A549 (cell line): ENCODE measurements around the gene SCUBE1. TPM values are rescaled to one million over a fixed set of nuclear protein-coding genes. Genes with fewer than 3 reads are reported as not detected.

Source experiments
- ATAC-seq, 2 experiments: fragments of 200-7000 bp in 1 of 2; fragments of >200 bp in 1 of 2; cut with Nextera tagmentation in 1 of 2; cut with Tn5 transposase in 1 of 2; 3 replicates each; pipeline versions ENCODE4 v1.8.0 to v1.9.1; 2018 to 2020; ENCODE audit warnings: mild to moderate bottlenecking in 1 of 2, moderate library complexity in 1 of 2
- CTCF ChIA-PET: fragments of 300-600 bp; sonication (Branson Sonifier 250); formaldehyde crosslinking; extraction: SDS; loops from one replicate; lab custom pipeline; 2021; ENCODE audit warnings: antibody characterized with exemption, inconsistent platforms; lab: Yijun Ruan, JAX
- POLR2A ChIA-PET: fragments of 350-600 bp; formaldehyde crosslinking; extraction: SDS; loops from one replicate; lab custom pipeline; 2021; ENCODE audit warnings: antibody characterized with exemption, inconsistent platforms; lab: Yijun Ruan, JAX
- DNase-seq, 2 experiments: peaks; one replicate each; pipeline versions ENCODE4 v3.0.0 to v3.0.0-alpha.2; 2011 to 2016; ENCODE audit warnings: low read depth in 1 of 2, low spot score in 1 of 2
- FAIRE-seq: peaks from 2 replicates; lab custom pipeline; 2011; peaks lifted over from hg19 to GRCh38; lab: Jason Lieb, UNC
- H3K27ac ChIP-seq, 2 experiments: fragments of >200 bp; sonication (Bioruptor Twin); formaldehyde crosslinking; 3 replicates each; pipeline ENCODE4 v1.5.1; 2016 to 2017
- H3K4me1 ChIP-seq: fragments of >200 bp; sonication (Bioruptor Twin); formaldehyde crosslinking; 3 replicates; pipeline ENCODE4 v1.6.1; 2016
- H3K4me2 ChIP-seq: fragments of >200 bp; sonication (Bioruptor Twin); formaldehyde crosslinking; 3 replicates; pipeline ENCODE4 v1.6.1; 2016
- H3K4me3 ChIP-seq: fragments of >200 bp; sonication (Bioruptor Twin); formaldehyde crosslinking; 3 replicates; pipeline ENCODE4 v1.5.1; 2016
- H3K9me3 ChIP-seq: fragments of >200 bp; sonication (Bioruptor Twin); formaldehyde crosslinking; 3 replicates; pipeline ENCODE4 v1.6.1; 2016
- BCL3 ChIP-seq: fragments of >200 bp; sonication (Bioruptor Twin); formaldehyde crosslinking; IDR thresholded peaks from 3 replicates; pipeline ENCODE4 v1.6.1; 2016
- CBX8 ChIP-seq: fragments of 200-600 bp; sonication (generic); IDR thresholded peaks from 2 replicates; pipeline ENCODE4 v1.6.1; 2016
- CEBPB ChIP-seq, 2 experiments: fragments of >200 bp in 1 of 2; sonication (Bioruptor Twin) in 1 of 2; formaldehyde crosslinking in 1 of 2; IDR thresholded peaks; 2 replicates each; pipeline ENCODE4 v1.6.1; 2012 to 2016
- ELK1 ChIP-seq: fragments of 150-350 bp; IDR thresholded peaks from 2 replicates; pipeline ENCODE4 v1.6.1; 2014; ENCODE audit warnings: low read depth, mild to moderate bottlenecking, low read length
- FOSB ChIP-seq: fragments of 250-450 bp; sonication (Bioruptor Pico); IDR thresholded peaks from 2 replicates; pipeline ENCODE4 v1.5.0; 2020; ENCODE audit warnings: mild to moderate bottlenecking, moderate library complexity
- HMGXB4 ChIP-seq: fragments of 250-450 bp; sonication (Bioruptor Pico); IDR thresholded peaks from 2 replicates; pipeline ENCODE4 v1.5.0; 2021; ENCODE audit warnings: mild to moderate bottlenecking, moderate library complexity, borderline replicate concordance
- HOXA7 ChIP-seq: fragments of 250-450 bp; sonication (Bioruptor Pico); IDR thresholded peaks from 2 replicates; pipeline ENCODE4 v1.5.0; 2020; ENCODE audit warnings: mild to moderate bottlenecking, moderate library complexity
- HOXB13 ChIP-seq: fragments of 250-450 bp; sonication (Bioruptor Pico); IDR thresholded peaks from 2 replicates; pipeline ENCODE4 v1.5.0; 2020; ENCODE audit warnings: low read depth, mild to moderate bottlenecking, moderate library complexity
- MAX ChIP-seq: IDR thresholded peaks from 2 replicates; pipeline ENCODE4 v1.6.1; 2012
- MAZ ChIP-seq: fragments of 150-350 bp; IDR thresholded peaks from 2 replicates; pipeline ENCODE4 v1.6.1; 2014; ENCODE audit warnings: antibody characterized with exemption, low read depth, low read length, borderline replicate concordance
- MYC ChIP-seq: IDR thresholded peaks from 2 replicates; pipeline ENCODE4 v1.6.1; 2012; ENCODE audit warnings: mild to moderate bottlenecking, inconsistent platforms, low read length, improper control_type of control experiment, borderline replicate concordance
- POLR2A ChIP-seq: IDR thresholded peaks from 2 replicates; pipeline ENCODE4 v1.6.1; 2012; ENCODE audit warnings: mild to moderate bottlenecking, low read length
- POLR2AphosphoS2 ChIP-seq: conservative IDR thresholded peaks from 2 replicates; pipeline ENCODE4 v1.6.1; 2012; ENCODE audit warnings: low read length, improper control_type of control experiment, inconsistent platforms
- RFX5 ChIP-seq: fragments of 450-650 bp; IDR thresholded peaks from 2 replicates; pipeline ENCODE4 v1.7.1; 2014; ENCODE audit warnings: antibody characterized with exemption, mild to moderate bottlenecking, moderate library complexity
- SREBF2 ChIP-seq: fragments of 450-650 bp; IDR thresholded peaks from 2 replicates; pipeline ENCODE4 v1.6.1; 2014; ENCODE audit warnings: mild to moderate bottlenecking, moderate library complexity
- USF2 ChIP-seq: fragments of 450-650 bp; IDR thresholded peaks from 2 replicates; pipeline ENCODE4 v1.6.1; 2014; ENCODE audit warnings: antibody characterized with exemption
- ZC3H11A ChIP-seq: fragments of 450-650 bp; IDR thresholded peaks from 2 replicates; pipeline ENCODE4 v1.6.1; 2014; ENCODE audit warnings: antibody characterized with exemption, mild to moderate bottlenecking
- WGBS: methylation state at CpG from one replicate; pipeline ENCODE4 v1.1.6; 2017; ENCODE audit errors: missing lambda C conversion rate; 5-methylcytosine and 5-hydroxymethylcytosine counted together
- polyA plus RNA-seq, 4 experiments: library from polyadenylated mRNA; depleted of rRNA in 3 of 4; stranded (reverse); fragments of >200 nt; fragmentation: RNase III in 1 of 4; extraction: RNeasy Plus Mini Kit Qiagen cat#74134 plus additional on column Dnase treatment in 1 of 4; gene quantifications; 2 replicates in 3 of 4; 3 replicates in 1 of 4; pipeline ENCODE4 v1.2.3, GENCODE V29; 2011 to 2017
- TF ChIP-seq, protein P1 (sequence below): fragments of >200 bp; sonication (Bioruptor Twin); formaldehyde crosslinking; IDR thresholded peaks from 3 replicates; pipeline ENCODE4 v1.5.1; 2016

SCUBE1 gene
- polyA plus RNA-seq, 2 of the 4 experiments (the other 2 are of a cell fraction): 0.01 to 0.12 TPM

DNA sequence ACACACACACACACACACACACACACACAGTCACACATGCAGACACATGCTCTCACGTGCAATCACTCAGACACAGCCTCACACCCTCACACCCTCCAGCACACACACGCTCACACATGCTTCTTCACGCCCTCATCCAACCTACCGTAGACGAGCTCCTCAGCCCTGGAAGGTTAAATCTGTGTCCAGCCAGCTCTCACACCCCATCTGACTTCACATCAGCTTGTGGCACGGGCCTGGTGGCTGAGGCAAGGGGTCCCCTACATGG lies 1.3 kb upstream of the SCUBE1 start:
- DNase-seq (no peak), FAIRE-seq (no peak), ATAC-seq (no peak)
- ChIA-PET POLR2A (no interaction called here), CTCF (interaction anchor here (1.1 to 4.5 kb wide), 2 partner anchors 70 to 113 kb away, joined by 4 to 84 read pairs; no protein-coding TSS in a partner anchor)
- Histone ChIP-seq H3K4me1 (peaks cover 11% of the 10 kb centered on the region), H3K4me3 (no peak overlapping the region), H3K27ac (no peak overlapping the region), H3K4me2 (no peak overlapping the region), H3K9me3 (no peaks in the 10 kb centered on the region)
- 92% methylated on average over 6 of the region's 6 CpGs for WGBS
- TF ChIP-seq RFX5 (no peak), ZC3H11A (no peak), MYC (no peak), MAX (no peak), ELK1 (no peak), HMGXB4 (CRISPR knock-in tag) (no peak), FOSB (CRISPR knock-in tag) (no peak)
- TF ChIP-seq, protein P1, sequence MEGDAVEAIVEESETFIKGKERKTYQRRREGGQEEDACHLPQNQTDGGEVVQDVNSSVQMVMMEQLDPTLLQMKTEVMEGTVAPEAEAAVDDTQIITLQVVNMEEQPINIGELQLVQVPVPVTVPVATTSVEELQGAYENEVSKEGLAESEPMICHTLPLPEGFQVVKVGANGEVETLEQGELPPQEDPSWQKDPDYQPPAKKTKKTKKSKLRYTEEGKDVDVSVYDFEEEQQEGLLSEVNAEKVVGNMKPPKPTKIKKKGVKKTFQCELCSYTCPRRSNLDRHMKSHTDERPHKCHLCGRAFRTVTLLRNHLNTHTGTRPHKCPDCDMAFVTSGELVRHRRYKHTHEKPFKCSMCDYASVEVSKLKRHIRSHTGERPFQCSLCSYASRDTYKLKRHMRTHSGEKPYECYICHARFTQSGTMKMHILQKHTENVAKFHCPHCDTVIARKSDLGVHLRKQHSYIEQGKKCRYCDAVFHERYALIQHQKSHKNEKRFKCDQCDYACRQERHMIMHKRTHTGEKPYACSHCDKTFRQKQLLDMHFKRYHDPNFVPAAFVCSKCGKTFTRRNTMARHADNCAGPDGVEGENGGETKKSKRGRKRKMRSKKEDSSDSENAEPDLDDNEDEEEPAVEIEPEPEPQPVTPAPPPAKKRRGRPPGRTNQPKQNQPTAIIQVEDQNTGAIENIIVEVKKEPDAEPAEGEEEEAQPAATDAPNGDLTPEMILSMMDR: no peak

- H3K4me3 ChIP-seq: peak overlapping the region; percentile 51
- POLR2A ChIA-PET: no interaction called here
- ATAC-seq: no peak
- peak overlapping the region; percentile 95 for H3K4me2 ChIP-seq
- TF ChIP-seq BCL3: no peak
- TF ChIP-seq POLR2AphosphoS2: no peak
- no peak for TF ChIP-seq POLR2A
- TF ChIP-seq HOXA7 (CRISPR knock-in tag): no peak
- TF ChIP-seq HOXB13 (CRISPR knock-in tag): no peak
- no peak for TF ChIP-seq USF2
- TF ChIP-seq MAZ: no peak
- no peak for TF ChIP-seq FOSB (CRISPR knock-in tag)
- no peak for TF ChIP-seq CEBPB (IDR thresholded peaks at IDR 0.05)
- no peak for TF ChIP-seq CBX8
- TF ChIP-seq, protein P1: no peak
- no peak for TF ChIP-seq SREBF2
- no peak overlapping the region for H3K27ac ChIP-seq
- H3K9me3 ChIP-seq: no peaks in the 10 kb centered on the region
- peaks cover 11% of the 10 kb centered on the region for H3K4me1 ChIP-seq
- CTCF ChIA-PET: interaction anchor here (0.6 to 4.5 kb wide), 3 partner anchors 70 to 125 kb away, joined by 3 to 84 read pairs (median 4); no protein-coding TSS in a partner anchor
- no peak for DNase-seq
- 63% methylated on average over 22 of the region's 65 CpGs for WGBS
- FAIRE-seq: no peak
These were observed 723 bp upstream of the SCUBE1 start for GRCh38 chr22:43343670-43344519.
